Colonic mucosa (tissue), 4 donors: ENCODE results near the gene FAM120AOS. TPM values are rescaled to one million over a fixed set of nuclear protein-coding genes. Genes with fewer than 3 reads are reported as not detected.
"Not testable (repeated sequence)": the region's sequence is repeated elsewhere in the genome, so short reads cannot be mapped to it uniquely, and the experiment has no call there.

Experiments
- DNase-seq: peaks from one replicate; pipeline ENCODE4 v3.0.0-alpha.2; 2020
- H3K27ac ChIP-seq: fragments of 200-600 bp; one replicate; pipeline ENCODE4 v1.8.0; 2021
- H3K27me3 ChIP-seq: fragments of 200-600 bp; one replicate; pipeline ENCODE4 v1.8.0; 2021
- H3K36me3 ChIP-seq: fragments of 200-600 bp; one replicate; pipeline ENCODE4 v1.8.0; 2021
- H3K4me1 ChIP-seq: fragments of 200-600 bp; one replicate; pipeline ENCODE4 v1.8.0; 2021; ENCODE audit warnings: mild to moderate bottlenecking
- H3K4me3 ChIP-seq: fragments of 200-600 bp; one replicate; pipeline ENCODE4 v1.8.0; 2021
- H3K9ac ChIP-seq, 2 donors: one replicate each; pipeline ENCODE4 v1.7.0; 2013; ENCODE audit warnings: control low read depth in 2 of 2, low read depth in 2 of 2, low read length in 2 of 2
- H3K9me3 ChIP-seq: fragments of 200-600 bp; one replicate; pipeline ENCODE4 v1.8.0; 2021
- CTCF ChIP-seq: fragments of 200-600 bp; IDR thresholded peaks from one replicate; pipeline ENCODE4 v1.8.0; 2022; ENCODE audit warnings: antibody characterized with exemption, mild to moderate bottlenecking
- intact Hi-C: fragments of 100-400 bp; cut with DNase I; formaldehyde crosslinking; loops from one replicate; pipeline ENCODE4 v1.14.1; 2022
- total RNA-seq, 2 donors: library from RNA; stranded (reverse); fragmentation: NEBNext Ultra II Directional in 1 of 2; extraction: Animal tissue kit (Norgen Biotek cat#: 25700) in 1 of 2; gene quantifications; one replicate each; pipeline ENCODE4 v1.2.1, GENCODE V29; 2021
- donor health status: healthy.
- donor health status: DM: no; HTN: no; CAD: no.
- donor health status: DM: no; HTN: no; CAD: no.

The FAM120AOS gene
- total RNA-seq, 2 donors from 2014 or later: 56.5 to 67.1 TPM

GRCh38 chr9:93446073-93446472, 7.3 kb downstream of the FAM120AOS start:
- H3K27ac ChIP-seq: no peak overlapping the region

GRCh38 chr9:93440896-93441580, 12.3 kb downstream of the FAM120AOS start:
- Histone ChIP-seq H3K27ac (no peak overlapping the region), H3K4me1 (no peaks in the 10 kb centered on the region), H3K36me3 (no peaks in the 10 kb centered on the region), H3K4me3 (no peak overlapping the region), H3K9ac (no peak overlapping the region), H3K27me3 (no peaks in the 10 kb centered on the region), H3K9me3 (no peaks in the 10 kb centered on the region)
- no peak for DNase-seq
- intact Hi-C loops: loop anchor here (10.0 kb wide), 1 partner anchor 124 kb away; no protein-coding TSS in a partner anchor
- no peak for TF ChIP-seq CTCF

More at GRCh38 chr9:93446073-93446472, 7.3 kb downstream of the FAM120AOS start:
- H3K9me3 ChIP-seq: no peaks in the 10 kb centered on the region
- no peaks in the 10 kb centered on the region for H3K36me3 ChIP-seq
- H3K4me1 ChIP-seq: no peaks in the 10 kb centered on the region
- no peak overlapping the region for H3K4me3 ChIP-seq
- H3K27me3 ChIP-seq: no peaks in the 10 kb centered on the region
- intact Hi-C loops: loop anchor here (10.0 kb wide), 1 partner anchor 119 kb away; no protein-coding TSS in a partner anchor
- H3K9ac ChIP-seq: no peak overlapping the region
- no peak for DNase-seq
- no peak for TF ChIP-seq CTCF

- H3K36me3 ChIP-seq, H3K4me3 ChIP-seq, H3K4me1 ChIP-seq, intact Hi-C loops, H3K9me3 ChIP-seq, H3K27ac ChIP-seq, H3K9ac ChIP-seq, H3K27me3 ChIP-seq, DNase-seq: not testable (repeated sequence)
Observed at GRCh38 chr9:93439301-93439700, 14.1 kb downstream of the FAM120AOS start.

GRCh38 chr9:93437996-93438395, 15.4 kb downstream of the FAM120AOS start:
- no peak overlapping the region for H3K4me3 ChIP-seq
- intact Hi-C loops: no loop called here
- no peak overlapping the region for H3K27ac ChIP-seq
- H3K4me1 ChIP-seq: no peaks in the 10 kb centered on the region
- H3K9ac ChIP-seq: no peak overlapping the region
- no peak for TF ChIP-seq CTCF
- no peak for DNase-seq
- no peaks in the 10 kb centered on the region for H3K9me3 ChIP-seq
- H3K36me3 ChIP-seq: no peaks in the 10 kb centered on the region
- H3K27me3 ChIP-seq: no peaks in the 10 kb centered on the region

DNA sequence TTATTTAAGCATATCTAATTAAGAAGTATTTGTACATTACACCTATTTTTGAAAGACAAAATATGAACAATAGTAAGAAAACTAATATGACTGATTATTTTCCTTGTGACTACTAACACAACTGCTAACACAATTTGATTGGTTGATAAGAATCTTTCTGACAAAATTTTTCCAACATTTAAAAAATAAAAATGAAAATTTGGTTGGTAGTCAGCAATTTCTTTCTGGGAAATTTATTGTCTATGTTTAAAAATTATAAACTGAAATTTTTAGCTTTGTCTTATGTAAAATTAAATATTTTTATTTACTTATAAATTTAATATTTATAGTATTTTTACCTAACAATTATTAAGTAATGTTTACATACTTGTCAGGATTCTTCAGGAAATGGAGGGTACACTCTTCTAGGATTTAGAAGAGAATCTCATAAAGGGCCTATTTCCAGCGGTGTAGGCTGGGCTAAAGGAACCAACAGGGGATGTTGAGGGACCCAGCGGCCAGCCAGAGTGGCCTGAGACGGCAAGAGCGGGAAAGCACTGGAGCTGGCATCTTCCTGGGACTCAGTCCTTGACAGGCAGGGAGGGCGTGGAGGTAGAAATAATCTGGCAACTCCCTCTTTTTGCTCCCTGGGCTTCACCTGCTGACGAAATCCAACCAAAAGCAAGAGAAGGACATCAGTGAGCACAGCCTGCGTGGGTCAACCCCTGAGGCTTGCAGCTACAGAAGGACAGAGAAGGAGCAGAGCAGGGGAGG, 16.6 kb downstream of the FAM120AOS start:
- H3K4me1 ChIP-seq: no peaks in the 10 kb centered on the region
- intact Hi-C loops: no loop called here
- H3K27ac ChIP-seq: no peak overlapping the region
- no peak for TF ChIP-seq CTCF
- H3K9me3 ChIP-seq: no peaks in the 10 kb centered on the region
- no peaks in the 10 kb centered on the region for H3K36me3 ChIP-seq
- H3K9ac ChIP-seq: no peak overlapping the region
- no peak for DNase-seq
- H3K27me3 ChIP-seq: no peaks in the 10 kb centered on the region
- H3K4me3 ChIP-seq: no peak overlapping the region

GRCh38 chr9:93436218-93436617, 17.2 kb downstream of the FAM120AOS start:
- Histone ChIP-seq H3K4me3 (no peak overlapping the region), H3K36me3 (no peaks in the 10 kb centered on the region), H3K9ac (no peak overlapping the region), H3K4me1 (no peaks in the 10 kb centered on the region), H3K27ac (no peak overlapping the region), H3K9me3 (no peaks in the 10 kb centered on the region), H3K27me3 (no peaks in the 10 kb centered on the region)
- intact Hi-C loops: no loop called here
- TF ChIP-seq CTCF: no peak
- DNase-seq: no peak
